DMS153 treated with DMSO at 0.1 percent for 48 hours (cell line): Measurements from ENCODE around the gene CCDC40.

ENCODE experiments used
- DNase-seq: peaks from one replicate; lab custom pipeline; 2025; ENCODE audit not compliant: unreplicated experiment; lab: John Stamatoyannopoulos, UW

The CCDC40 gene

DNA sequence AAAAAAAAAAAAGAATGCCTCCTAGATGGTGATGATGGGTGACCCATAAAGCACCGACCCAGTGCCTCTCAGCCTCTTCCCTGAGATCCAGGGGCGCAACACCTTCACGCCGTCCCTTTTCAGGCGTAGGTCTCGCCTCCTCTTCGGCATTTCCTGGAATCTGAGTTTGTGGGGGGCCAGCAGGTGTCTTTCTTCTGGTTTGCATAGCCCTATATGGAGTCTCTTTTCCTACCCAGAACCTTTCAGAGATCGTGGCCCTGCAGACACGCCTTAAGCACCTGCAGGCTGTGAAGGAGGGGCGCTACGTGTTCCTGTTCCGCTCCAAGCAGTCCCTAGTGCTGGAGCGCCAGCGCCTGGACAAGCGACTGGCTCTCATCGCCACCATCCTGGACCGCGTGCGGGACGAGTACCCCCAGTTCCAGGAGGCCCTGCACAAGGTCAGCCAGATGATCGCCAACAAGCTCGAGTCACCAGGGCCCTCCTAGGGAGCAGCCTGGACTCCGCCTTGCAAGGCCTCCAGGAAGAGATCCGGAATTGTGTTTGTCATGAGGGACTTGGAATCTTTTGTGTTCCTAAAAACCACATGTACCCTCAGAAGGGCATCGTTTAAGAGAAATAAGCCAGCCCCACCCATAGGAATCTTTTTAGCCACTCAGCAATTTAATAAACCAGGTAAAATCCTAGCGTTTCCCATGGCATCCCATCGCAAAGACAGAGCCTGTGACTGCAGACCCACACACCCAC is 63.0 kb downstream of the CCDC40 start:
- DNase-seq, result no peak

DNA sequence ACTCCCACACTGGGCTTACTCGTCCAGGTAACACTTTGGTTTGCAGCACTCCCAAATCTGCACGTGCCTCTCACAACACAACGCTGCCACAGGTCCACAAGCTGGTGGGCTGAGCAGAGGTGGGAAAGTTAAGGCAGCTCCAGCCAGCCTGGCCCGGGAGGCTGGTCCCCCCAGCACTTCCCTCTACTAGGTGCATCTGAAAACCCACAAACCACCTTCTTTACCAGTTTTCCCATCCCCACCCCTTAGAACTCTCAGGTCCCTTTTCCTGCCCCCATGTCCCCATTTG is 63.5 kb downstream of the CCDC40 start:
- no peak for DNase-seq

DNA sequence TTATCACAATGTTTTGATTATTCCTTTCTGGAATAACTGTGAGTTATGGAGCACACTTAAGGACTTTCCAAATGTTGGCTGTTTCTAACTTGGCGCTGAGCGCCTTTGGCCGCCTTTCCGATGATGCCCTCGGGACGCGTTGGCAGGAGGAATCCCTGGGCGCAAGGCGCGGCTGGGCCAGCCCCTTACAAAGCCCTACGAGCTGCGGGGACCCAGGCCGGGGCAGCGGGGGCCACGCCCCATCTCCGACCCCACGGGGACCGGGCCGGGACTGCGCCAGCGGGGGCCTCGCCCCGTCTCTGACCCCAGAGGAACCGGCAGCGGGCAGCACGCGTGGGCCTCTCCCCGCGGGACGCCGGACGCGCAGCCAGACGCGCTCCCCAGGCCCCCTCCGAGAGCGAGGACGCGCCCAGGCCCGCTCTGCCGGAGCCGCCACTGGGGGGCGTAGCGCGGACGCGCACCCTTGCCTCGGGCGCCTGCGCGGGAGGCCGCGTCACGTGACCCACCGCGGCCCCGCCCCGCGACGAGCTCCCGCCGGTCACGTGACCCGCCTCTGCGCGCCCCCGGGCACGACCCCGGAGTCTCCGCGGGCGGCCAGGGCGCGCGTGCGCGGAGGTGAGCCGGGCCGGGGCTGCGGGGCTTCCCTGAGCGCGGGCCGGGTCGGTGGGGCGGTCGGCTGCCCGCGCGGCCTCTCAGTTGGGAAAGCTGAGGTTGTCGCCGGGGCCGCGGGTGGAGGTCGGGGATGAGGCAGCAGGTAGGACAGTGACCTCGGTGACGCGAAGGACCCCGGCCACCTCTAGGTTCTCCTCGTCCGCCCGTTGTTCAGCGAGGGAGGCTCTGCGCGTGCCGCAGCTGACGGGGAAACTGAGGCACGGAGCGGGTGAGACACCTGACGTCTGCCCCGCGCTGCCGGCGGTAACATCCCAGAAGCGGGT is 64.8 kb downstream of the CCDC40 start, which contains the start of gene GAA:
TSS of gene GAA (plus strand) at position 571 of the 935 bp plus-strand sequence. CDS start 3,006 bp downstream, outside the sequence.
- DNase-seq, result peak; percentile 58

- no peak for DNase-seq
These were observed 65.7 kb downstream of the CCDC40 start for GRCh38 chr17:80101946-80102663.

GRCh38 chr17:80102664-80103448 is 66.4 kb downstream of the CCDC40 start:
- no peak for DNase-seq

DNA sequence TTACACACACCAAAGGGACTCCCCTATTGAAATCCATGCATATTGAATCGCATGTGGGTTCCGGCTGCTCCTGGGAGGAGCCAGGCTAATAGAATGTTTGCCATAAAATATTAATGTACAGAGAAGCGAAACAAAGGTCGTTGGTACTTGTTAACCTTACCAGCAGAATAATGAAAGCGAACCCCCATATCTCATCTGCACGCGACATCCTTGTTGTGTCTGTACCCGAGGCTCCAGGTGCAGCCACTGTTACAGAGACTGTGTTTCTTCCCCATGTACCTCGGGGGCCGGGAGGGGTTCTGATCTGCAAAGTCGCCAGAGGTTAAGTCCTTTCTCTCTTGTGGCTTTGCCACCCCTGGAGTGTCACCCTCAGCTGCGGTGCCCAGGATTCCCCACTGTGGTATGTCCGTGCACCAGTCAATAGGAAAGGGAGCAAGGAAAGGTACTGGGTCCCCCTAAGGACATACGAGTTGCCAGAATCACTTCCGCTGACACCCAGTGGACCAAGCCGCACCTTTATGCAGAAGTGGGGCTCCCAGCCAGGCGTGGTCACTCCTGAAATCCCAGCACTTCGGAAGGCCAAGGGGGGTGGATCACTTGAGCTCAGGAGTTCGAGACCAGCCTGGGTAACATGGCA is 67.1 kb downstream of the CCDC40 start:
- DNase-seq, result no peak

DNA sequence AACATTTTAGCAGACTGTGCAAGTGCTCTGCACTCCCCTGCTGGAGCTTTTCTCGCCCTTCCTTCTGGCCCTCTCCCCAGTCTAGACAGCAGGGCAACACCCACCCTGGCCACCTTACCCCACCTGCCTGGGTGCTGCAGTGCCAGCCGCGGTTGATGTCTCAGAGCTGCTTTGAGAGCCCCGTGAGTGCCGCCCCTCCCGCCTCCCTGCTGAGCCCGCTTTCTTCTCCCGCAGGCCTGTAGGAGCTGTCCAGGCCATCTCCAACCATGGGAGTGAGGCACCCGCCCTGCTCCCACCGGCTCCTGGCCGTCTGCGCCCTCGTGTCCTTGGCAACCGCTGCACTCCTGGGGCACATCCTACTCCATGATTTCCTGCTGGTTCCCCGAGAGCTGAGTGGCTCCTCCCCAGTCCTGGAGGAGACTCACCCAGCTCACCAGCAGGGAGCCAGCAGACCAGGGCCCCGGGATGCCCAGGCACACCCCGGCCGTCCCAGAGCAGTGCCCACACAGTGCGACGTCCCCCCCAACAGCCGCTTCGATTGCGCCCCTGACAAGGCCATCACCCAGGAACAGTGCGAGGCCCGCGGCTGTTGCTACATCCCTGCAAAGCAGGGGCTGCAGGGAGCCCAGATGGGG is 68.0 kb downstream of the CCDC40 start:
- DNase-seq, result peak; percentile 57

DNA sequence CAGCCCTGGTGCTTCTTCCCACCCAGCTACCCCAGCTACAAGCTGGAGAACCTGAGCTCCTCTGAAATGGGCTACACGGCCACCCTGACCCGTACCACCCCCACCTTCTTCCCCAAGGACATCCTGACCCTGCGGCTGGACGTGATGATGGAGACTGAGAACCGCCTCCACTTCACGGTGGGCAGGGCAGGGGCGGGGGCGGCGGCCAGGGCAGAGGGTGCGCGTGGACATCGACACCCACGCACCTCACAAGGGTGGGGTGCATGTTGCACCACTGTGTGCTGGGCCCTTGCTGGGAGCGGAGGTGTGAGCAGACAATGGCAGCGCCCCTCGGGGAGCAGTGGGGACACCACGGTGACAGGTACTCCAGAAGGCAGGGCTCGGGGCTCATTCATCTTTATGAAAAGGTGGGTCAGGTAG is 68.5 kb downstream of the CCDC40 start:
- no peak for DNase-seq

GRCh38 chr17:80105762-80106161 is 69.3 kb downstream of the CCDC40 start:
- DNase-seq, result peak; percentile 27

DNA sequence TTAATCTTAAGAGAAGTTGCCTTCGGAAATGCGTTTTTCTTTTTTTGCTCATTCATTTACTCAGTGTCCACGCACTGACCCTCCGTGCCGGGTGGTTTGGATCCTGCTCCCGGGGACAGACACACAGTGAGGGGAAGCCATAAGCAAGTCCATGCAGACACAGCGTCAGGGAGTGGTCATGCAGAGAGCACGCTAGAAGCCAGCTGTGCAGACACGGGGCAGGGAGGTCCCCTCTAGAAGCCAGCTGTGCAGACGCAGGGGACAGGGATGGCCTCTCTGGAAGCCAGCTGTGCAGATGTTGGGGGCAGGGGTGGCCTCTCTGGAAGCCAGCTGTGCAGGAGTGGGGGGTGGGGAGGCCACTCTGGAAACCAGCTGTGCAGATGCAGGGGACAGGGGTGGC is 69.7 kb downstream of the CCDC40 start:
- DNase-seq, result no peak

GRCh38 chr17:80106751-80107150 is 70.3 kb downstream of the CCDC40 start:
- DNase-seq, result no peak

DNA sequence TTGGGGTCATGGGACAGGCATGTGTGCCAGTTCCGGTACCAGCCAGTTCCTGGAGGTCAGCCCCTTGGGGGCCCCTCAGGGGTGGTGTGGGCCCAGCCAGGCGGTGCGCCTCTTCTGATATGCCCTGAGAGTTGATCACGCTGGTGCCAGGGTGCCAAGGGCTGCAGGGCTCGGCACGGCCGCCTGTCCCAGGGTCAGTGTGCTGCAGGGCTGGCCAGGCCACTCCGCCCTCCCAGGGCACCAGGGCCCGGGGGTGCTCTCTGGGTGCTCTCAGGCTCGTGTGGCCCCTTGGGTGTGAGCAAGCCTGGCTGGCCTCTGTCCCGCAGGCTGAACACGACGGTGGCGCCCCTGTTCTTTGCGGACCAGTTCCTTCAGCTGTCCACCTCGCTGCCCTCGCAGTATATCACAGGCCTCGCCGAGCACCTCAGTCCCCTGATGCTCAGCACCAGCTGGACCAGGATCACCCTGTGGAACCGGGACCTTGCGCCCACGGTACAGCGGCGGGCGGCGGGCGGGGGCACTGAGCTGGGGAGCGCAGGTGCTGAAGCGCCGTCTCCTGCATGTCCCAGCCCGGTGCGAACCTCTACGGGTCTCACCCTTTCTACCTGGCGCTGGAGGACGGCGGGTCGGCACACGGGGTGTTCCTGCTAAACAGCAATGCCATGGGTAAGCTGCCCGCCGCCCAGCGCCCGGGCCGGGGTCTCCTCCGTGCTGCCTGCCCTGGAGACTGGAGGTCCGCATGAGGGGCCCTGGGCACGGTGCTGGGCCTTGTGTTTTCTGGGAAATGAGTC is 71.0 kb downstream of the CCDC40 start:
- DNase-seq, result no peak

DNA sequence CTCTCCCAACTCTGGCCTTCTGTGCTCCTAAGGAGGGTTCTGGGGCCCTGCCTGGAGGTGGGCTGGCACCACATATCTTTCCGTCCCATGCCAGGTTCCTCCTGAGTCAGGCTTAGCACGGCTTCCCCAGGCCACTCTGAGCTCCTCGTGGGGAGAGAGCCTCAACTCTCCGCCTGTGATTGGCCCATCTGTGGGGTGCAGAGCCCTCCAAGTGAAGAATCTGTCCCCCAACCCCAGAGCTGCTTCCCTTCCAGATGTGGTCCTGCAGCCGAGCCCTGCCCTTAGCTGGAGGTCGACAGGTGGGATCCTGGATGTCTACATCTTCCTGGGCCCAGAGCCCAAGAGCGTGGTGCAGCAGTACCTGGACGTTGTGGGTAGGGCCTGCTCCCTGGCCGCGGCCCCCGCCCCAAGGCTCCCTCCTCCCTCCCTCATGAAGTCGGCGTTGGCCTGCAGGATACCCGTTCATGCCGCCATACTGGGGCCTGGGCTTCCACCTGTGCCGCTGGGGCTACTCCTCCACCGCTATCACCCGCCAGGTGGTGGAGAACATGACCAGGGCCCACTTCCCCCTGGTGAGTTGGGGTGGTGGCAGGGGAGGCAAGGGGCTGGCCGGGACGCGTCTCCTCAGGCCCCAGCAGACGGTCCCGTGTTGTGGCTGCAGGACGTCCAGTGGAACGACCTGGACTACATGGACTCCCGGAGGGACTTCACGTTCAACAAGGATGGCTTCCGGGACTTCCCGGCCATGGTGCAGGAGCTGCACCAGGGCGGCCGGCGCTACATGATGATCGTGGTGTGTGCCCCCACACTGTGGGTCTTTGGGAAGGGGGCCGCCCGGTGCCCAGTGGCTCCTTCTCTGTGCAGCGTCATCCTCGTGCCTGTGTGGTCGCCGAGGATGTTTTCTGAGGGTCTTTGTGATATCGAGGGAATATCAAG is 71.9 kb downstream of the CCDC40 start:
- DNase-seq, result no peak

DNA sequence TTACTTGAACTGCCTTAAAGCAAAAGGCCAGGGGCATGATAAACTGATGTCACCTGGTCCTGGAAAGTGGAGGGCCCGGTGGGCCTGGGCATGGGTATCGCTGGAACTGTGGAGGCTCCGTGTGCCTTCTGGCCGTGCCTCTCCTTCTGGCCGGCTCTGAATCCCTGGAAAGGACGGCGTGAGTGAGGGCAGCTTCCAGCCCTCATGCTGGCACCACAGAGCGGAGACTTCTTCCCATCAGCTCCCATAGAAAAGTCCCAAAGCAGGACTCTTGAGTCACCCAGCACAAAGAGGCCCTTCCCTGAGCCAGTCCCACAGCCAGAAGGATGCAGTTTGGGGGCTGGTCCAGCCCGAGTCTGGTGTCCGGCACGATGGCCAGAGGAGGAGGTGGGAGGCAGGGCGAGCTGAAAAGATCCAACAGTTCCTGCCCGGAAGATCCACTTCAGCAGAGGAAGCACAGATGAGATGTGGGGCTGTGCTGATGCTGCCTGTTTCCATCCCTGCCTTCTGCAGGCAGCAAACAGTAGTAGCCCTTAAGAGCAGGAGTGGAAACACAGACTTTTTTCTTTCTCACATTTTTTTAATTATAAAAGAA is 72.7 kb downstream of the CCDC40 start:
- DNase-seq, result peak; percentile 90

GRCh38 chr17:80109713-80110446 is 73.4 kb downstream of the CCDC40 start:
- peak; percentile 90 for DNase-seq

DNA sequence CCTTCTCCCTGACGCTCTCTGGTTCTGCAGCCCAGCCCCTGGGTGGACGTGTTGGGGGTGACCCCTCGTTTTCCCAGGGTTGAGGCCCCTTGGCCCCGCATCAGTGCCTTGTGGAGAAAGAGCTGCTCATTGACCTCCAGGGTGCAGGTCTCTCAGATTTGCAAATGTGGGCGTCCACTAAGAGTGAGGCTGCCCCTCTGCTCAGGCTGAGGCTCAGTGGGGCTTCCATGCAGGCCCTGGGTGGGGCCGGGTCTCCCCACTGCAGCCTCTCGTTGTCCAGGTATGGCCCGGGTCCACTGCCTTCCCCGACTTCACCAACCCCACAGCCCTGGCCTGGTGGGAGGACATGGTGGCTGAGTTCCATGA is 74.0 kb downstream of the CCDC40 start:
- DNase-seq, result no peak
